ENCODE data around the gene CDC42.

DNA sequence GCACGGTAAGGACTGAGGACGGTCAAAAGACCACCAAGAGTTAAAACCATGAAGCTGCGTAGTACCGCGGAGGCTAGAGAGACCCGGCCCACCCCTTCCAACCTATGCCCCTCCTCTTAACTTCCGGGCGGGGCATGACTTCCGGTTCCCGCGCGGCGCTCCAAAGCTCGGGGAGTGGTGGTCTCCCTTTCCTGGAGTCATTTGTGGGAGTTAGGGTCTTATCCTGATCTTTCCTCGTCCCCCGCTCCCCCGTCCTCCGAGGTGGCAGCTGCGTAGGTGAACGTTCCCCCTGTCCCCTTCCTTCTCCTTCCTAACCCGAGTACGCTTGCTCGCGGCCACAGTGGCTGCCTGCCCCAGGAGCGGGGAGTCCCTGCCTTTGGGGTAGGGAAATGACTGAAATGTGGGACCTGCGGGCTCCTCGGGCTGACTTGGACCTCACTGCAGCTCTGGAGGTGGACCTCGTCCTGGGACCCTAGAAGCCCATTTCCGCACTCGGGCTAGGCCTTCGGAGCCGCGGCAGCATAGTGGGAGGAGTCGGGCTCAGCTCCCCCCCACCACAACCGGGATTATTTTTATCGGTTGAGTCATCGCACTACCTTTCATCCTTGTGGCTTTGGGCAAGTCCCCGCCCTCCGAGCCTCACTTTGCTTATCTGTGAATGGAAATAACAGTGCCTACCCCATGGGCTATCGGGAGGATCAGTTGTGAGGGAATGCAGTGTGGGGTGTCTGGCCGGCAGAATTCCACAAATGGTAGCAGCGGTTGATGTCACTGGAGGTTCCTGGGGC lies 26.9 kb upstream of the CDC42 start:
- TF ChIP-seq, protein P1, sequence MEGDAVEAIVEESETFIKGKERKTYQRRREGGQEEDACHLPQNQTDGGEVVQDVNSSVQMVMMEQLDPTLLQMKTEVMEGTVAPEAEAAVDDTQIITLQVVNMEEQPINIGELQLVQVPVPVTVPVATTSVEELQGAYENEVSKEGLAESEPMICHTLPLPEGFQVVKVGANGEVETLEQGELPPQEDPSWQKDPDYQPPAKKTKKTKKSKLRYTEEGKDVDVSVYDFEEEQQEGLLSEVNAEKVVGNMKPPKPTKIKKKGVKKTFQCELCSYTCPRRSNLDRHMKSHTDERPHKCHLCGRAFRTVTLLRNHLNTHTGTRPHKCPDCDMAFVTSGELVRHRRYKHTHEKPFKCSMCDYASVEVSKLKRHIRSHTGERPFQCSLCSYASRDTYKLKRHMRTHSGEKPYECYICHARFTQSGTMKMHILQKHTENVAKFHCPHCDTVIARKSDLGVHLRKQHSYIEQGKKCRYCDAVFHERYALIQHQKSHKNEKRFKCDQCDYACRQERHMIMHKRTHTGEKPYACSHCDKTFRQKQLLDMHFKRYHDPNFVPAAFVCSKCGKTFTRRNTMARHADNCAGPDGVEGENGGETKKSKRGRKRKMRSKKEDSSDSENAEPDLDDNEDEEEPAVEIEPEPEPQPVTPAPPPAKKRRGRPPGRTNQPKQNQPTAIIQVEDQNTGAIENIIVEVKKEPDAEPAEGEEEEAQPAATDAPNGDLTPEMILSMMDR (conservative IDR thresholded peaks at IDR 0.05 in 1 of 2, IDR thresholded peaks at IDR 0.05 in 1 of 2; ENCODE audit: low read depth in 1 of 2, low read length in 2 of 2): no peak
- no peak for TF ChIP-seq EZH2 (IDR thresholded peaks at IDR 0.05; ENCODE audit: low read length, missing control alignments)
